Lower leg skin (tissue), 4 donors: ENCODE measurements around the gene UPK3A. TPM values are rescaled to one million over a fixed set of nuclear protein-coding genes. Genes with fewer than 3 reads are reported as not detected.

ENCODE experiments used
- DNase-seq, 2 donors: peaks; one replicate each; pipeline ENCODE4 v3.0.0-alpha.2; 2019; ENCODE audit warnings: low spot score in 2 of 2
- H3K4me3 ChIP-seq: fragments of 200-600 bp; sonication (generic); 2 replicates; pipeline ENCODE4 v1.5.1; 2017; ENCODE audit warnings: mild to moderate bottlenecking, low read depth; ENCODE audit not compliant: poor library complexity, severe bottlenecking
- CTCF ChIP-seq, 3 donors: fragments of 450-650 bp; IDR thresholded peaks; one replicate each; pipeline ENCODE4 v1.5.1; 2016; ENCODE audit warnings: antibody characterized with exemption in 3 of 3, mild to moderate bottlenecking in 3 of 3, moderate library complexity in 2 of 3
- POLR2A ChIP-seq, 2 donors: fragments of 450-650 bp; IDR thresholded peaks; one replicate each; pipeline ENCODE4 v1.6.1; 2016 to 2017; ENCODE audit warnings: antibody characterized with exemption in 2 of 2, mild to moderate bottlenecking in 1 of 2, moderate library complexity in 1 of 2
- WGBS, 2 donors: methylation state at CpG; one replicate each; pipeline ENCODE4 v1.1.5; 2018; 5-methylcytosine and 5-hydroxymethylcytosine counted together
- intact Hi-C: fragments of 100-400 bp; cut with DNase I; formaldehyde crosslinking; loops from one replicate; pipeline ENCODE4 v1.15.0; 2023; ENCODE audit warnings: low total_unique reads
- total RNA-seq, 4 donors: library from RNA; depleted of rRNA; stranded (reverse); fragments of >200 nt; gene quantifications; one replicate each; pipeline ENCODE4 v1.1.0, GENCODE V29; 2016

The UPK3A gene
- total RNA-seq, 4 donors from 2014 or later = 0.49 TPM; not detected in 3

- intact Hi-C loops = no loop called here
- TF ChIP-seq POLR2A (IDR thresholded peaks at IDR 0.05) = no peak
- no peak for TF ChIP-seq CTCF (IDR thresholded peaks at IDR 0.05)
- WGBS, 2 donors = 70 to 72% methylated on average over 6 of the region's 6 CpGs
- DNase-seq = no peak
- no peak overlapping the region for H3K4me3 ChIP-seq
Observed at GRCh38 chr22:45304971-45305370, 20.2 kb downstream of the UPK3A start.

GRCh38 chr22:45305456-45306075 lies 20.8 kb downstream of the UPK3A start:
- no peak for DNase-seq
- TF ChIP-seq POLR2A (IDR thresholded peaks at IDR 0.05) = no peak
- TF ChIP-seq CTCF (IDR thresholded peaks at IDR 0.05) = no peak
- H3K4me3 ChIP-seq = no peak overlapping the region
- intact Hi-C loops = no loop called here
- WGBS, 2 donors = 73 to 84% methylated on average over 6 of the region's 6 CpGs

- TF ChIP-seq POLR2A (IDR thresholded peaks at IDR 0.05) (no peak), CTCF (IDR thresholded peaks at IDR 0.05) (no peak)
- H3K4me3 ChIP-seq = no peak overlapping the region
- intact Hi-C loops = no loop called here
- WGBS, 2 donors = 89 to 94% methylated on average over 9 of the region's 9 CpGs
- DNase-seq = no peak
Observed at GRCh38 chr22:45306139-45306538, 21.4 kb downstream of the UPK3A start.

GRCh38 chr22:45308391-45308956 lies 23.7 kb downstream of the UPK3A start:
- intact Hi-C loops = no loop called here
- WGBS, 2 donors = 85 to 91% methylated on average over 6 of the region's 6 CpGs
- no peak for TF ChIP-seq CTCF (IDR thresholded peaks at IDR 0.05)
- TF ChIP-seq POLR2A (IDR thresholded peaks at IDR 0.05) = no peak
- DNase-seq = no peak
- H3K4me3 ChIP-seq = no peak overlapping the region

GRCh38 chr22:45308957-45309421 lies 24.2 kb downstream of the UPK3A start:
- H3K4me3 ChIP-seq = no peak overlapping the region
- intact Hi-C loops = no loop called here
- WGBS, 2 donors = 43 to 50% methylated on average over 25 of the region's 25 CpGs
- DNase-seq = peak in 1 of 2 donors; percentile 89
- TF ChIP-seq CTCF (IDR thresholded peaks at IDR 0.05) = no peak
- no peak for TF ChIP-seq POLR2A (IDR thresholded peaks at IDR 0.05)
